Measurements from ENCODE around the gene KLHL22. TPM values are rescaled to one million over a fixed set of nuclear protein-coding genes. Genes with fewer than 3 reads are reported as not detected.

The KLHL22 gene
- total RNA-seq, 1 experiment from 2014 or later = 26.5 TPM

DNA sequence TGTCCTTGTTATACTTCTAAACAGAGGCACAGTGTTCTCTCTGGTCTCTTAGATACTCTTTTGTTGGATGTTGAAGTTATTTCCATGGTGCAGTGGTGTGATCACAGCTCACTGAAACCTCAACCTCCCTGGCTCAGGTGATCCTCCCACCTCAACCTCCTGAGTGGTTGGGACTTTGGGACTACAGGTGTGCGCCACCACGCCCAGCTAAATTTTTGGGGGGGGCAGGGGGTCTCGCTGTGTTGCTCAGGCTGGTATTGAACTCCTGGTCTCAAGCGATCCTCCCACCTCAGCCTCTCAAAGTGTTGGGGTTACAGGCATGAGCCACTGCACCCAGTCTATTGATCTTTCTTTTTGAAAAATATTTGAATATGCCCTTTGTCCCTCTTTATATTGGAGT lies 86.7 kb downstream of the KLHL22 start:
- Mint-ChIP-seq H3K9me3 (ENCODE audit: low read depth, unreplicated experiment) (no peaks in the 10 kb centered on the region), H3K4me1 (ENCODE audit: low read depth, unreplicated experiment) (no peaks in the 10 kb centered on the region), H3K27ac (ENCODE audit: unreplicated experiment) (no peak overlapping the region), H3K36me3 (ENCODE audit: insufficient read depth, unreplicated experiment) (peaks cover 4% of the 10 kb centered on the region), H3K27me3 (ENCODE audit: unreplicated experiment) (peaks cover 23% of the 10 kb centered on the region), H3K4me3 (ENCODE audit: low read depth, unreplicated experiment) (no peak overlapping the region)
- DNase-seq = no peak
- no TSS peak for BruUV-seq (replicated peaks)
- CTCF ChIA-PET = no interaction called here
- intact Hi-C loops (cut with micrococcal nuclease; ENCODE audit: unreplicated experiment) = no loop called here
- TF ChIP-seq, protein P1, sequence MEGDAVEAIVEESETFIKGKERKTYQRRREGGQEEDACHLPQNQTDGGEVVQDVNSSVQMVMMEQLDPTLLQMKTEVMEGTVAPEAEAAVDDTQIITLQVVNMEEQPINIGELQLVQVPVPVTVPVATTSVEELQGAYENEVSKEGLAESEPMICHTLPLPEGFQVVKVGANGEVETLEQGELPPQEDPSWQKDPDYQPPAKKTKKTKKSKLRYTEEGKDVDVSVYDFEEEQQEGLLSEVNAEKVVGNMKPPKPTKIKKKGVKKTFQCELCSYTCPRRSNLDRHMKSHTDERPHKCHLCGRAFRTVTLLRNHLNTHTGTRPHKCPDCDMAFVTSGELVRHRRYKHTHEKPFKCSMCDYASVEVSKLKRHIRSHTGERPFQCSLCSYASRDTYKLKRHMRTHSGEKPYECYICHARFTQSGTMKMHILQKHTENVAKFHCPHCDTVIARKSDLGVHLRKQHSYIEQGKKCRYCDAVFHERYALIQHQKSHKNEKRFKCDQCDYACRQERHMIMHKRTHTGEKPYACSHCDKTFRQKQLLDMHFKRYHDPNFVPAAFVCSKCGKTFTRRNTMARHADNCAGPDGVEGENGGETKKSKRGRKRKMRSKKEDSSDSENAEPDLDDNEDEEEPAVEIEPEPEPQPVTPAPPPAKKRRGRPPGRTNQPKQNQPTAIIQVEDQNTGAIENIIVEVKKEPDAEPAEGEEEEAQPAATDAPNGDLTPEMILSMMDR (IDR thresholded peaks at IDR 0.05; ENCODE audit: unreplicated experiment) = no peak

DNA sequence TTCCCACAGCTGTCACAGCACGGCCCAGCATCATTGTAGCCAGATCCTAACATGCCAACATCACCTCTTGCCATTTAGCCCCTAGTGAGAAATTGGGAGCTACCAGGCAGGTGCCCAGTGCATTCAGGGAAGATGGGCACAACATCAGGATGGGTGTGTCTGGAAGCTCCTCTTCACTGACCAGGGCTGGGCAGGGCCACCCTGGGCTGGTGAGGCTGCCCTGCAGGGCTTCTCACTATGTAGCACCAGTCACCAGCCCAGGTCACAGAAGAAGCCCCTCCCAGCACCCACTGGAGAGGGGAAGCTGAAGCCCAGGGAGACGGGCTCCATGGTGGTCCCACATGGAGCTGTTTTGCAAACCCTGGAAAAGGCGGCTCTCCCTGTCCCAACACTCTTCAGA lies 87.8 kb downstream of the KLHL22 start:
- no peak overlapping the region for H3K4me3 Mint-ChIP-seq (ENCODE audit: low read depth, unreplicated experiment)
- intact Hi-C loops (cut with micrococcal nuclease; ENCODE audit: unreplicated experiment) = no loop called here
- peaks cover 12% of the 10 kb centered on the region for H3K27me3 Mint-ChIP-seq (ENCODE audit: unreplicated experiment)
- BruUV-seq (replicated peaks) = no TSS peak
- H3K4me1 Mint-ChIP-seq (ENCODE audit: low read depth, unreplicated experiment) = no peaks in the 10 kb centered on the region
- CTCF ChIA-PET = no interaction called here
- H3K36me3 Mint-ChIP-seq (ENCODE audit: insufficient read depth, unreplicated experiment) = peaks cover 4% of the 10 kb centered on the region
- H3K9me3 Mint-ChIP-seq (ENCODE audit: low read depth, unreplicated experiment) = no peaks in the 10 kb centered on the region
- no peak for DNase-seq
- TF ChIP-seq, protein P1 (IDR thresholded peaks at IDR 0.05; ENCODE audit: unreplicated experiment) = no peak
- H3K27ac Mint-ChIP-seq (ENCODE audit: unreplicated experiment) = no peak overlapping the region

DNA sequence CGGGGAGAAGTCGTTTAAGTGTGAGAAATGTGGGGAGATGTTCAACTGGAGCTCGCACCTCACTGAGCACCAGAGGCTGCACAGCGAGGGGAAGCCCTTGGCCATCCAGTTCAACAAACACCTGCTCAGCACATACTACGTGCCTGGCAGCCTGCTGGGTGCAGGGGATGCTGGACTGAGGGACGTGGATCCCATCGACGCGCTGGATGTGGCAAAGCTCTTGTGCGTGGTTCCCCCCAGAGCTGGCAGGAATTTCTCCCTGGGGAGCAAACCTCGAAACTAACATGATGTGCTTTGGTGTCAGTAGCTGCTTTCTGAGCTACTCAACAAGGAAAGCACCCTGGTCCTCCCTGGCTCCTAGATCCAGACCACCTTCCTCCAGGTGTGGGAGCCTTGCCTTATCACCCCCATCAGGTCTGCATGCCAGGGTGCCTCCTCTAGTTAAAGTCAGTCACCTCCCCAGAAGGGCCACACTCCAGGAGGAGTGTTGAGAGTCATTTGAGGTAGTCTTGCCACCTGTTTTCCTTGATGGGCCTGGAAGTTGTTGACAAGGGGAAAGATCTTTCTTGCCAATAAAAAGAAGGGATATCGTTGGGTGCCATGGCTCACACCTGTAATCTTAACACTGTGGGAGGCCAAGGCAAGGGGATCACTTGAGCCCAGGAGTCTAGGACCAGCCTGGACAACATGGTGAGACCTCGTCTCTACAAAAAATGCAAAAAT lies 88.7 kb downstream of the KLHL22 start:
- CTCF ChIA-PET = no interaction called here
- DNase-seq = no peak
- Mint-ChIP-seq H3K4me3 (ENCODE audit: low read depth, unreplicated experiment) (no peak overlapping the region), H3K9me3 (ENCODE audit: low read depth, unreplicated experiment) (no peaks in the 10 kb centered on the region), H3K4me1 (ENCODE audit: low read depth, unreplicated experiment) (no peaks in the 10 kb centered on the region), H3K27me3 (ENCODE audit: unreplicated experiment) (peaks cover 2% of the 10 kb centered on the region), H3K36me3 (ENCODE audit: insufficient read depth, unreplicated experiment) (peaks cover 4% of the 10 kb centered on the region), H3K27ac (ENCODE audit: unreplicated experiment) (no peak overlapping the region)
- no TSS peak for BruUV-seq (replicated peaks)
- TF ChIP-seq, protein P1 (IDR thresholded peaks at IDR 0.05; ENCODE audit: unreplicated experiment) = no peak
- intact Hi-C loops (cut with micrococcal nuclease; ENCODE audit: unreplicated experiment) = no loop called here

DNA sequence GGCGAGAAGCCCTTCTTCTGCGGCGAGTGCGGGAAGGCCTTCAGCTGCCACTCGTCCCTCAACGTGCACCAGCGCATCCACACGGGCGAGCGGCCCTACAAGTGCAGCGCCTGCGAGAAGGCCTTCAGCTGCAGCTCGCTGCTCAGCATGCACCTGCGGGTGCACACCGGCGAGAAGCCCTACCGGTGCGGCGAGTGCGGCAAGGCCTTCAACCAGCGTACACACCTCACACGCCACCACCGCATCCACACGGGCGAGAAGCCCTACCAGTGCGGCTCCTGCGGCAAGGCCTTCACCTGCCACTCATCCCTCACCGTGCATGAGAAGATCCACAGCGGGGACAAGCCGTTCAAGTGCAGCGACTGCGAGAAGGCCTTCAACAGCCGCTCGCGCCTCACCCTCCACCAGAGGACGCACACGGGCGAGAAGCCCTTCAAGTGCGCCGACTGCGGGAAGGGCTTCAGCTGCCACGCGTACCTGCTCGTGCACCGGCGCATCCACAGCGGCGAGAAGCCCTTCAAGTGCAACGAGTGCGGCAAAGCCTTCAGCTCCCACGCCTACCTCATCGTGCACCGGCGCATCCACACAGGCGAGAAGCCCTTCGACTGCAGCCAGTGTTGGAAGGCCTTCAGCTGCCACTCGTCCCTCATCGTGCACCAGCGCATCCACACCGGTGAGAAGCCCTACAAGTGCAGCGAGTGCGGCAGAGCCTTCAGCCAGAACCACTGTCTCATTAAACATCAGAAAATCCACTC lies 89.5 kb downstream of the KLHL22 start:
- Mint-ChIP-seq H3K27ac (ENCODE audit: unreplicated experiment) (no peak overlapping the region), H3K4me3 (ENCODE audit: low read depth, unreplicated experiment) (no peak overlapping the region), H3K4me1 (ENCODE audit: low read depth, unreplicated experiment) (no peaks in the 10 kb centered on the region), H3K27me3 (ENCODE audit: unreplicated experiment) (no peaks in the 10 kb centered on the region), H3K36me3 (ENCODE audit: insufficient read depth, unreplicated experiment) (peaks cover 4% of the 10 kb centered on the region), H3K9me3 (ENCODE audit: low read depth, unreplicated experiment) (no peaks in the 10 kb centered on the region)
- BruUV-seq (replicated peaks) = no TSS peak
- CTCF ChIA-PET = no interaction called here
- no peak for DNase-seq
- intact Hi-C loops (cut with micrococcal nuclease; ENCODE audit: unreplicated experiment) = no loop called here
- TF ChIP-seq, protein P1 (IDR thresholded peaks at IDR 0.05; ENCODE audit: unreplicated experiment) = no peak
